ENCODE results near the gene AARS1. TPM values are rescaled to one million over a fixed set of nuclear protein-coding genes. Genes with fewer than 3 reads are reported as not detected.
"Not testable (repeated sequence)": the region's sequence is repeated elsewhere in the genome, so short reads cannot be mapped to it uniquely, and the experiment has no call there.

Gene AARS1
- 43.1 and 52.7 TPM in 2 replicates for total RNA-seq (2014; rRNA removed; shearing (Covaris generic))

DNA sequence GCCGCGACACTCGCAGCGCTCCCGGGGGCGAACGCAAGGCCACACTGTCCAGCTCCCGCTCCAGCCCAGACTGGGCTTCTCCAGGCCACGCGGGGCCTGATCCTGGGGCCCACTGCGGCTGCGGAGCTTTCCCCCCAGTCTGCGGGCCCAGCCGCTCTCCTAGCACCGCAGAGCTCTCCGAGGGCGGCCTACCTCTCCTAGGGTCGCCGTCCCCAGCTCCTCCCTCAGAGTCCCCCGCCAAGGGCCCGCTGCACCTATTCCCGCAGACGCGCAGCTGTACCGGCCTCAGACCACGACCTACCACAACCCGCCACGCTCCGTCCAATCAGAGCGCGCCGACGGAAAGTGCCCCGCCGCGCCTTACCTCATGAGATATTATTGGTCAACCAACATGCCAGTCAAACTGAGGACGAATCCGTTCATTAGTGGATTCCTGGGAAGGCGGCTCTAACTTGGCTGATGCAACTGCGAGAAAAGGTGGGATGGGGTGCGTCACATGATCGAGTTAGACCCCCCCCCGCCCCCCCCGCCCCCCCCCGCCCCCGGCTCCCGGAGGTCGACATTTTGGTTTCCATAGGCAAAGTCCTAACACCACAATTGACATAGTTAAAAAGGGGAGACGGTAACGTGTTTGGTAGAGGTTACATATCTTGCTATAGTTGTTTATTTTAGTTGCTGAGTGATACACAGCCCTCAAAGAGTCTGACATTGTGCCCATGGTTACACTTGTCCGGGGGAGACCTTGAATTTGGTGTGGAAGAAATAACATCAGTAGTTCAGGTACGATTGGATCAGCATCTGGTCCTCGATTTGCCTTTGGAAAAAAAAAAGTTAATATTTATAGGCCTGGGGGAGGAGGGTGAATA lies at the start of gene AARS1:
TSS of gene AARS1 (minus strand) at position 278 of the 866 bp plus-strand sequence. CDS start 6,743 bp downstream, outside the sequence.
- DNase-seq (ENCODE audit: low read depth), result peak; percentile 99

DNA sequence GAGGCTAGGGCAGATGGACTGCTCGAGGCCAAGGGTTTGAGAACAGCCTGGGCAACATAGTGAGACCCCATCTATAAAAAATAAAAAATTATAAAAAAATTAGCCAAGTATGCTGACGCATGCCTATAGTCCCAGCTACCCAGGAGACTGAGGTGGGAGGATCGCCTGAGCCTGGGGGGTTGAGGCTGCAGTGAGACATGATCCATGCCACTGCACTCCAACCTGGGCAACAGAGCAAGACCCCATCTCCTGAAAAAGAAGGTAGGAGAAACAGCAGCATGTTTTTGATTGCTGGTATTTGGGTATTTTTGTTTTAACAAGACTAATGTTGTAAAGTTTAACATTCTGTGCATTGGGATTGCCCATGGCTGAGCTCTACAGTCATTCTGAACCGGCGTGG lies 48.5 kb upstream of the AARS1 start:
- DNase-seq (ENCODE audit: low read depth), result no peak

DNA sequence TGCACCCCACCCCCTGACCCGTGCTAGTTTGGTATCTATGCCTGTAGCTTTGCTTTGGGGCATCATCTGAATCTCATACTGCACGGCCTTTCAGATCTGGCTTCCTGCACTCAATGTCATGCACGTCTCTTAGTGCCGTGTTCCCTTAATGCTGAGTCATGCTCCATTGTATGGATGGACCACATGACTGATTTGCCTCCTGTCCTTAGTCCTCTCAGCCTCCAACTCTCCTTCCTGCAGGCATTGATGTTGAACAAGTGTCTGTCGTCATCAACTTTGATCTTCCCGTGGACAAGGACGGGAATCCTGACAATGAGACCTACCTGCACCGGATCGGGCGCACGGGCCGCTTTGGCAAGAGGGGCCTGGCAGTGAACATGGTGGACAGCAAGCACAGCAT lies 43.4 kb upstream of the AARS1 start:
- DNase-seq (ENCODE audit: low read depth), result not testable (repeated sequence)

DNA sequence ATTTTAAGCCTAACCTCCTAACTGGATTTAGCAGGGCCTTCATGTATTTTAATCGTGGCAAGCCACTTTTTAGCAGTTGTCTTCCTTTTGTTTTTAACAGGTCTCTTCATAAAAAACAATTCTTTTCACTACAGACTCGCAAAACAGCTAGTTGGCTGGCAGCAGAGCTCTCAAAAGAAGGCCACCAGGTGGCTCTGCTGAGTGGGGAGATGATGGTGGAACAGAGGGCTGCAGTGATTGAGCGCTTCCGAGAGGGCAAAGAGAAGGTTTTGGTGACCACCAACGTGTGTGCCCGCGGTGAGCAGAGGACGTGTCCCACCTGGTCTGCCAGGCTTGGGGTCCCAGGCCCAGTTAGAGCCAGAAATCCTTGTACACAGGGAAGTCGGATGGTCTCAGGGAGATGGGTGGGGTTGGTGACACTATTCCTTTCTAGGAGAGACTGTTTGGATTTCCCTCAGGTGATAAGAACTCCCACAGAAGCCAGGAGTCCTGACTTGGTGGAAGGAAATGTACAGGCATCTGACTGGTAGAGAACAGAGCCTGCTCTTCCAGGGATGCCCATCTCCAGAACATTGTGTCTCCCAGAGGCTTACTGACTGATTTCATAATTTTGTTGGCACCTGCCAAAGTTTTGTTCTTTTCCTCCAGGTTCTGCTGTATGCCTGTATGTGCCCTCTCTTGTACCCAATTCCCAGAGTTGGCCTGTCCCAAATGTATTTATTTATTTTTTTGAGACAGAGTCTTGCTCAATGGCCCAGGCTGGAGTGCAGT lies 42.5 kb upstream of the AARS1 start:
- no peak for DNase-seq (ENCODE audit: low read depth)

DNA sequence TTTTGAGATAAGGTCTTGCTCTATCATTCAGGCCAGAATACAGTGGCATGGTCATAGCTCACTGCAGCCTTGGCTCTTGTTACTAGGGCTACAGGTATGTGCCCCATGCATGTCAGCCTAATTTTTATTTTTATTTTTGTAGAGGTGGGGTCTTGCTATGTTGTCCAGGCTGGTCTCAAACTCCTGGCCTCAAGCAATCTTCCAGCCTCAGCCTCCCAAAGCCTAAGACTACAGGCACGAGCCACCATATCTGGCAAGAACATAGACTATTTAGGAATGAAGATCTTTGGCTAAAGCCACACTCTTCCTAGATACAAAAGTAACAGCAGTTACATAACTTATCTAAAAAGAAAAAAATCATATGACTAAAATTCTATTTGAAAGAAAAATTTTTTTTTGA lies 41.8 kb upstream of the AARS1 start:
- DNase-seq (ENCODE audit: low read depth), result no peak

DNA sequence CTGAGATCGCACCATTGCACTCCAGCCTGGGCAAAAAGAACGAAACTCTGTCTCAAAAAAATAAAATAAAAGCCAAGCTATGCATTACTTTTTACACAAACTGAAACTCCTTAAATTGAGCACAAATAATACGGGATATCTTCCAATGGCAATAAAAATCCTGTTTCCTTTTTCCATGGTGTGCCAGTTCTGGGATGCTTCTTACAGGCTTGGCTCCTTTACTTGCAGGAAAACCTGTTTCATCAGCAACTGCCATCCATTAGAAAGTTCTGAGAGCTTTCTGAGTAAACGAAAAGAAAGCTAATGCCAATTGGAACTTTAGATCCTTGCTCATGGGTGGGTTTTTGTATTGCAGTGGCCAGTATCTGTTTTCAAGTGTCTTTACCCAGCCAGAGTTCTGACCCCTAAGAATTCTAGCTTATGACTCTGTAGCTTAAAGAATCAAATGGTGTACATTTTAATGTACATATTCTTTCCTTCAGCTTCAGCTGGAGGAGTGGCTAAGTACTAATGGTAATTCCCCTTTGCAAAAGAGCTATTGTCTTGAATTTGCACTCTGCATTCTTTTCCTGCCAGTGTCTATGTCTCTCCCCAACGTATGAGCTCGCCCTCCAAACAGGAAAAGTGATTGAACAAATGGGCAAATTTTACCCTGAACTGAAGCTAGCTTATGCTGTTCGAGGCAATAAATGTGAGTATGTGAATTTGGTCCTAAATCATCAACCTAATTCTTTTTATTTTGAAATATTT lies 35.9 kb upstream of the AARS1 start:
- no peak for DNase-seq (ENCODE audit: low read depth)

DNA sequence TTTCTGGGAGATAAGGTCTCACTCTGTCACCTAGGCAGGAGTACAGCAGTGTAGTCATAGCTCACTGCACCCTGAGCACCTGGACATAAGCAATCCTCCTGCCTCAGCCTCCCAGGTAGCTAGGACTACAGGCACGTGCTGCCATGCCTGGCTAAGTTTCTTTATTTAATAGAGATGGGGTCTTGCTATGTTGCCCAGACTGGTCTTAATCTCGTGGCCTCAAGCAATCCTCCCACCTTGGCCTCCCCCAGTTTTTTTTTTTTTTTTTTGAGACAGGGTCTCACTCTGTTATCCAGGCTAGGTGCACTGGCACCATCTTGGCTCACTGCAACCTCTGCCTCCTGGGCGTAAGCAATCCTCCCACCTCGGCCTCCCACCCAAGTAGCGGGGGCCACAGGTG lies 30.8 kb upstream of the AARS1 start:
- DNase-seq (ENCODE audit: low read depth), result no peak

DNA sequence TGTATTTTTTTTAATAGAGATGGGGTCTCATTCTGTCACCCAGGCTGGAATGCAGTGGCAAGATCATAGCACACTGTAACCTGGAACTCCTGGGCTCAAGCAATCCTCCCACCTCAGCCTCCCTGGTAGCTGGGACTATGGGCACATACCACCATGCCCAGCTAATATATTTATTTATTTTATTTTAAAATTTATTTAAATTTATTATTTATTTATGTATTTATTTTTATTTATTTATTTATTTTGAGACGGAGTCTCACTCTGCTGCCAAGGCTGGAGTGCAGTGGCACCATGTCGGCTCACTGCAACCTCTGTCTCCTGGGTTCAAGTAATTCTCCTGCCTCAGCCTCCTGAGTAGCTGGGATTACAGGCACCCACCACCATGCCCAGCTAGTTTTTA lies 18.4 kb upstream of the AARS1 start:
- not testable (repeated sequence) for DNase-seq (ENCODE audit: low read depth)

DNA sequence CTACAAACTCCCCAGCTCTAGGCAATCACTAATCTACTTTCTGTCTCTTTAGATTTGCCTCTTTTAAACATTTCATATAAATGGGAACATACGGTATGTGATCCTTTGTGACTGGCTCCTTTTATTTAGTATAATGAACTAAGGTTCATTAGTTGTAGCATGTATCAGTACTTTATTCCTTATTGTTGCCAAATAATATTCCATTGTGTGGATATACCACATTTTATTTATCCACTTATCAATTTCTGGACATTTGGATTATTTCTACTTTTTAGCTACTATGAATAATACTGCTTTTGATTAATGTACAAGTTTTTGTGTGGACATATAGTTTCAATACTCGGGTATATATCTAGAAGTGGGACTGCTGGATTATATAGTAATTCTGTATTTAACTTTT lies 17.6 kb upstream of the AARS1 start:
- no peak for DNase-seq (ENCODE audit: low read depth)

DNA sequence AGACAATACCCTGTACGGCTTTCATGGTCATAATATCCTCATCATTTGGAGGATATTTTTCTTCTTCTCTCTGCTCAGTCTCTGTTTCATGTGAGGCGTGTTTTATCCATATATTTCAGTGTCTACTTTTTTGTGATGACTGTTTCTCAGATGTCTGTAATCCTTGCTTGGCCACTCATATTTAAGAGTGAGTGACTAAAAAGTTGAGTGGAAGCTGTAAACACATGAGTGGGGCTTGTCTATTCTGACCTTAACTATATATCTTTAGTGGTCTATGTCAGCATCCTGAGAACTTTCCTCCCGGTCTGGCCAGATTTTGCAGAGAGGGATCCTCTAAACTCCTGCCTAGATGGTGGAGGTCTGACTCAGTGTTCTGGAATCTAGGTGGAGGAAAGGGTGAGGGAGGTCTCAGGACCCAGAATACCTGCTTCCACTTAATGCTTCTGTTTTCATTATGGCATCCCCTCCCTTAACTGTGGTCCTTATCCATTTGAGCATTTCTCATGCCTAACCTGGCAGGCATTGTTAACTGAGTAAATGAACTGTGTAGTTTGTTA lies 15.7 kb upstream of the AARS1 start:
- DNase-seq (ENCODE audit: low read depth), result no peak

DNA sequence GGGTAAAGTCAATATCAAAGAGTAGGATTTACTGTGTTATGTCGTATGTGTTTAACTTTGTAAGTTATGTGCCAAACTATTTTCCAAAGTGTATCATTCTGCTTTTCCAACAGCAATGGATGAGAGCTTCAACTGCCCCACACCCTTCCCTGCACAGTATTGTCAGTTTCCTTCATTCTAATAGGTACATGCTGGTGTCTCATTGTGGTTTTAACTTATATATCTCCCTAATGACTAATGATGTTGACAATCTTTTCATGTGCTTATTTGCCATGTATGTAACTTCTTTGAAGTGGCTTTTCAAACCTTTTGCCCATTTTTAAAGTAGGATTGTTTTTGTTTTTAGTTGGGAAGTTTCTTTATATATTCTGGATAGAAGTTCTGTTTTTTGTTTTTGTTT lies 13.4 kb upstream of the AARS1 start:
- no peak for DNase-seq (ENCODE audit: low read depth)

DNA sequence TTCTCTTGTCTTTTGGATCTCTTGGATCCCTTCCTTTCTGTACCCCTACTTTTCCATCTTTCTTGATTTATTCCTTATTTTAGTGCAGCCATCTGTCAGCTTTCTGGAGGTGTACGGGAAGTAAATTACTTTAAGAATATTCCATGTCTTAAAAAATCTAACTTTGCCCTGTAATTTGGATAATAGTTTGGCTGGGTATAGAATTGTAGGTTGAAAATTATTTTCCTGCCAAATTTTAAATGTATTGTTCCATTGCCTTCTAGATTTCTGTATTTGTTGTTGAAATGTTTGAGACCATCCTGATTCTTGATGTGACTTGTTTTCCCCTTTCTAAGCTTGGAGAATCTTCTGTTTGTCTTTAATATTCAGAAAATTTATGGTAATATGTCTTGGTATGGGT lies 11.8 kb upstream of the AARS1 start:
- no peak for DNase-seq (ENCODE audit: low read depth)

DNA sequence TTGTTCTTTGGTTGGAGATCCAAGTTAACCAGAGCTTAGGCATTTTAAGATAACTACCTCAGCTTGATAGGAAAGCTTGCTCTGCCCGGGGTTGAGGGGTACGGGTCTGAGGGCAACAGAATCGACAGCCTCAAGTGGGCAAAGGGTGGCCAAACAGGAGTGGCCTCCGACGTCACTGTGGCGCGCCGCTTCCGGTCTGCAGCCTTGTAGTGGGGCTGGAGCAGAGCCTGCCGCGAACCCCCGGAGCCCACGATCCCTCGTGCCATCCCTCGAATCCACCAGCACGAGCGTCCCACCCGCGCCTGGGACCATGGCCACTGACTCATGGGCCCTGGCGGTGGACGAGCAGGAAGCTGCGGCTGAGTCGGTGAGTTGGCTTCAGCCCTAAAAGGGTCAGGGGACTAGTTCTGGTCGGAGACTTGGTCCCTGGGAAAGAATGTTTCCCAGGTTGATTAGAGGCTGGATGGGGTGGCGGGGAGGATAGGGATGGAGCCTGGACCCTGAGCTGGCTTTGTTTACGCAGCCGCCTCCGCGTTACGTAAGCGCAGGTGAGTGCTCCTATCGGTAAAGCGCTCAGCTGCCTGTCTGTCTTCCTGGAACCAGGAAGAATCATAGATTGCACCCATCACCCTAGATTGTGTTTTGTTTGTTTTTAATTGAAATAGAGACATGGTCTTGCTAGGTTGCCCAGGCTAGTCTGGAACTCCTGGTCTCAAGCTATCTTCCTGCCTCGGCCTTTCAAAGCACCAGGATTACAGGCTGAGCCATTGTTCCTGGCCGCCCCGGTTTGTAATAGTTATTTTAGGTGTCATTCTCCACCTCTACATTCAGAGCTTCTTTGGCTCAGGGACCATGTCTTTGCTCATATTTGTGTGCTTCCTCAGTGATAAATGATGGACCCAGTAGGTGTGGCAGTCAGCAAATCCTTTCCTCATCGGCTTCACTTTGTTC lies 10.0 kb upstream of the AARS1 start, which contains the start of gene DDX19B:
TSS of gene DDX19B (plus strand) at position 199 of the 951 bp plus-strand sequence. CDS start at position 311, 112 bp downstream.
- DNase-seq (ENCODE audit: low read depth), result peak; percentile 77

DNA sequence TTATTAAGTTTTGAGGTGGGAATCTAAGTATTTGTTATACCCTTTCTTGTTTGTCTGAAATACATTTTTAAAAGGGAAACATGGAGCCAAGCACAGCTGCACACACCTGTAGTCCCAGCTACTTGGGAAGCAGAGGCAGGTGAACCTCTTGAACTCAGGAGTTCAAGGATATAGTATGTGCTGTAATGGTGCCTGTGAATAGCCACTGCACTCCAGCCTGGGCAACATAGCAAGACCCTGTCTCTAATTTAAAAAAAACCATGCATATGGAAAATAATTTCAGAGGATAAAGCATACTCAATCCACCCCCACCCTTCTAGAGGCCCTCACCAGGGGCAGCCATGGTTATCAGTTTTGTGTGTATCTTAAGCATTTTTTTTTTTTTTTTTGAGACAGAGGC lies 6.3 kb upstream of the AARS1 start:
- no peak for DNase-seq (ENCODE audit: low read depth)

DNA sequence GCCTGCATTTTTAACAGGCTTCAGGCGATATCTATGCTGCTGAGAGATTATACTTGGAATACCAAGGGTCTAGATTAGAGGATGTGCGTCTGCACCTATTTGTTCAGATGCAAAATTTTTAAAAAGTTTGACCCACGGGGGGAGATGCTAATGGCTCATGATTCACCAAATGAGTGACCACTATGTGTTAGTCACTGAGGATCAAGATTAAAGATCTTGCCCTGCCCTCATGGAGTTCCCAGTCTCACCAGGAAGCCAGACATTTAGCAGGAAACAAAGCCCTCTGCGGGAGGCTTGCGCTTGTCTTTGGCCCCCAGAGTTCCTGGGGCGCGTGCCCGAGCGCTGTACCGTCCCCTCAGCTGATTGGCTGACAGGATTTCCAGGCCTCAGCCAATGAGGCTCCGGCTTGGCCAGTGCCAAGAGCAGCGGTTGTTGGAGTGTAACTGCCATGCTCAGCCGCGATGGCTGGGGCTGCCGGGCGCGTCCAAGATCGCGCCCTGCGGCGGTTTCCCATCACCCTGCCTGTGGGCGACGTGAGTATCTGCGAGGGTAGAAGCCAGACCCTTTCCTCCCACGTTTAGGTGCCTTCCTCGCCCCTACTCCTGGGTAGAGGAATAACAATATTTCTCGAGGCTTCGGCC lies 5.2 kb upstream of the AARS1 start:
- DNase-seq (ENCODE audit: low read depth), result no peak

DNA sequence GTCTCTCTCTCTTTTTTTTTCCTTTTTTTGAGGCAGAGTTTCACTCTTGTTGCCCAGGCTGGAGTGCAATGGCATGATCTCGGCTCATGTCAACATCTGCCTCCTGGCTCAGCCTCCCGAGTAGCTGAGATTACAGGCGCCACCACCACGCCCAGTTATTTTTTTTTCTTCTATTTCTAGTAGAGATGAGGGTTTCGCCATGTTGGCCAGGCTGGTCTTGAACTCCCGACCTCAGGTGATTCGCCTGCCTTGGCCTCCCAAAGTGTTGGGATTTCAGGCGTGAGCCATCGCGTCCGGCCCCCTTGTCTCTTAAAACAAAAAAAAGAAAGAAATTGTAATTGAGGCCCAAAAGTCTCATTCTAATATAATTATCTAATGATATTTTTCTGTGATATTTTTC lies 2.8 kb upstream of the AARS1 start:
- not testable (repeated sequence) for DNase-seq (ENCODE audit: low read depth)

DNA sequence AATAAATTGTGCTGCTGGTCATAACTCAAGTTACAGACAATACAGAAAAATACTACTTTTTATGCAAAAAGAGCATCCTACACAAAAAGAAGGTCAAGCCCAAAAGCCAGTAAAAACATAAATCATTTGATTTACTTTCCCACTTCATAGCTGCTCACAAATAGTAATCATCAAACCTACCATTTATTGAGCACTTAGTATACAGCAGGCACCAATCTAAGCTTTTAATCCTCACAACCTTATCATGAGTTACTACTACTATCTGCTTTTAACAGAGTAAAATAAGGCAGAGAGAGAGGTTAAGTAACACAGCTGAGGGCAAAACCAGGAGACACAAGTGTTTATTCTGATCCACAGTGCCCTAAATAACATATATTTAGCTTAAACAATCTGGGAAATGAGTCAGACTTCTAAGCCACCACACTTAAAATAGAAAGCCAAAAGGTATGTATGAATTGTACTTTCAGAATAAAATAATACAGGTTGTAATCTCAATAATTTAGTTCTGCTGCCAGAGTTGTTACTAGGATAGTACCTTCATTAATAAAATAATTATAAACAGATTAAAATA lies 1.7 kb upstream of the AARS1 start:
- DNase-seq (ENCODE audit: low read depth), result no peak

DNA sequence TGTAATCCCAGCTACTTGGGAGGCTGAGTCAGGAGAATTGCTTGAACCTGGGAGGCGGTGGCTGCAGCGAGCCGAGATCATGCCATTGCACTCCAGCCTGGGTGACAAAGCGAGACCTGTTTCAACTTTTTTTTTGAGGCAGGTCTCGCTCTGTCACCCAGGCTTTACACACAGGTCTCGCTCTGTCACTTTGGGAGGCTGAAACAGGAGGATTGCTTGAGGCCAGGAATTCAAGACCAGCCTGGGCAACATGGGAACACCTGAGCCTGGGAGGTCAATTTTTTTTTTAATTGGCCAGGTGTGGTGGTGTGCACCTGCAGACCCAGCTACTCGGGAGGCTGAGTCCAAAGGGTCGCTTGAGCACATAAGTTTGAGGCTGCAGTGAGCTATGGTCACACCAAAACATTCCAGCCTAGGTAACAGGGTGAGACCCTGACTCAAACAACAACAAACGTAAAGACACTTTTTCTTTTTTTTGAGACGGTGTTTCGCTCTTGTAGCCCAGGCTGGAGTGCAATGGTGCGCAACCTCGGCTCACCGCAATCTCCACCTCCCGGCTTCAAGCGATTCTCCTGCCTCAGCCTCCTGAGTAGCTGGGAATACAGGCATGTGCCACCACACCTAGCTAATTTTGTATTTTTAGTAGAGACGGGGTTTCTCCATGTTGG lies 1.9 kb downstream of the AARS1 start:
- DNase-seq (ENCODE audit: low read depth), result not testable (repeated sequence)

DNA sequence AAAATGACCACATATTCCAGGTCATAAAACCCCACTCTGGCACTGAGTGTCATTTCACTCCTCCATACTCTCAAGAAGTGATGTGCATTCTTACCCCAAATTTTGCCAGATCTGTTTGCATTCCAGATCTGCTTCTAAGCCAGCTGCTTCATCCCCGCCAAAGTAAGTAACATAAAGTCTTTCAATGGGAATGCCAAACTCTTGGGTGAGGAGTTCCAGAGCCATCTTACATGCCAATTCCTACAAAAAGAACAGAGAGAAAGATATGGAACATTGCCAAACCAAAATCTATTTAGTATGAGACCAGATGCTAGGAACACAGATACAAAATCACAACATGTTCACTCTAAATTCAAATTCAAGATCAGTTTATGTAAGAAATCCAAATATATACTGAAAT lies 12.9 kb downstream of the AARS1 start:
- no peak for DNase-seq (ENCODE audit: low read depth)

Data from Daoy (cell line).